Stimulated activated CD4-positive, alpha-beta T cell treated with anti-CD3 and anti-CD28 coated beads, Interleukin-1b, Interleukin-23, amount 100 ng/mL, for 48 hours (primary cell): ENCODE results near the gene SMYD3.
"Not testable (repeated sequence)": the region's sequence is repeated elsewhere in the genome, so short reads cannot be mapped to it uniquely, and the experiment has no call there.

Experiments used
- DNase-seq: peaks from one replicate; pipeline ENCODE4 v3.0.0-alpha.2; 2020

The SMYD3 gene

GRCh38 chr1:246081856-246082668 is 425.0 kb downstream of the SMYD3 start:
- no peak for DNase-seq

GRCh38 chr1:246081138-246081702 is 425.9 kb downstream of the SMYD3 start:
- DNase-seq: no peak

- DNase-seq: no peak
Observed at GRCh38 chr1:246080031-246080430, 427.0 kb downstream of the SMYD3 start.

- DNase-seq: no peak
Observed at GRCh38 chr1:246078888-246079252, 428.2 kb downstream of the SMYD3 start.

GRCh38 chr1:246078126-246078887 is 428.8 kb downstream of the SMYD3 start:
- DNase-seq: no peak

- no peak for DNase-seq
Observed at GRCh38 chr1:246077476-246077875, 429.6 kb downstream of the SMYD3 start.

GRCh38 chr1:246074421-246074820 is 432.7 kb downstream of the SMYD3 start:
- no peak for DNase-seq

- no peak for DNase-seq
Observed at GRCh38 chr1:246072456-246072955, 434.6 kb downstream of the SMYD3 start.

GRCh38 chr1:246071981-246072380 is 435.1 kb downstream of the SMYD3 start:
- DNase-seq: not testable (repeated sequence)

- DNase-seq: not testable (repeated sequence)
Observed at GRCh38 chr1:246071561-246071960, 435.5 kb downstream of the SMYD3 start.

- no peak for DNase-seq
Observed at GRCh38 chr1:246069581-246069980, 437.5 kb downstream of the SMYD3 start.

- no peak for DNase-seq
Observed at GRCh38 chr1:246068619-246069509, 438.2 kb downstream of the SMYD3 start.

- DNase-seq: no peak
Observed at GRCh38 chr1:246068217-246068512, 438.9 kb downstream of the SMYD3 start.

- no peak for DNase-seq
Observed at GRCh38 chr1:246067432-246068216, 439.5 kb downstream of the SMYD3 start.

- no peak for DNase-seq
Observed at GRCh38 chr1:246066573-246066972, 440.5 kb downstream of the SMYD3 start.

- no peak for DNase-seq
Observed at GRCh38 chr1:246065592-246065991, 441.5 kb downstream of the SMYD3 start.

GRCh38 chr1:246064891-246065290 is 442.2 kb downstream of the SMYD3 start:
- no peak for DNase-seq

- no peak for DNase-seq
Observed at GRCh38 chr1:246063013-246063616, 444.0 kb downstream of the SMYD3 start.

- no peak for DNase-seq
Observed at GRCh38 chr1:246058466-246058865, 448.6 kb downstream of the SMYD3 start.

GRCh38 chr1:246052603-246053002 is 454.5 kb downstream of the SMYD3 start:
- DNase-seq: no peak

- DNase-seq: no peak
Observed at GRCh38 chr1:246051909-246052518, 455.1 kb downstream of the SMYD3 start.
